Measurements from ENCODE around the gene SLC22A31.
"Not testable (repeated sequence)": the region's sequence is repeated elsewhere in the genome, so short reads cannot be mapped to it uniquely, and the experiment has no call there.

The SLC22A31 gene

DNA sequence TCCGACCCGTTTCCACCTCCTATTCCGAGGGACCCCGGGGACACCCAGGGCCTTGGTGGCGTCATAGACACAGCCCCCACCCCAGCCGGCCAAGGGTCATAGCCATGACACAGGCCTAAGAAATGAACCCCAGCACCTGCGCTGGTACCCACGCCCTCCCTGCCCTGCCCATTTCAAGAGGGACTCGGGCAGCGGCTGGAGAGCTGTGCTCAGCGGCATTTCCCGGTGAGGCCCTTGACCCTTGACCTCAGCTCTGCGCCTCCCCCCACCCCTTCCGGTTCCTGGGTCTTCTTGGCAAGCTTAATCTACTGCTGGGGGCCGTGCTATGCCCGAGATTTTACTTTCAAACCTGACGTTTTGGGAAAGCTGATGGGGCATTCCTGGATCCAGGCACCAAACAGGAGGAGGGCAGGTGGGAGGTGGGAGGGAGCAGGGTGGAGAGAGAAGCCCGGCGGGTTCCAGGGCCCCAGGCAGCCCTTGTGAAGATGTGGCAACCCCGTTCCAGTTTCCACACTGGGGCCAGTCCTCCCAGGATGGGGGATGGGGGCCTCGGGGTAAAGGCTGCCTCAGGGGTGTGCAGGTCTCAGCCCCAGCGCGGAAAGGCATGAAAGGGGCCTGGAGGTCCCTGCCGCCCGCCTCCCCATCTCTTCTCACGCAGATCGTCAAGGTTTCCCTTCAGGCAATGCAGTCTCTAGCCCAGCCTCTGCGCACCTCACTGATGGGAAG lies at the start of gene SLC22A31:
Gene SLC22A31 (minus strand): TSS at position 414 of the 726 bp plus-strand sequence. CDS start 36 bp downstream, at position 378.
- no peak for DNase-seq

GRCh38 chr16:89248196-89248982 lies 48.1 kb upstream of the SLC22A31 start:
- no peak for DNase-seq

- not testable (repeated sequence) for DNase-seq
These were observed 47.4 kb upstream of the SLC22A31 start for GRCh38 chr16:89247734-89248075.

GRCh38 chr16:89246903-89247733 lies 46.8 kb upstream of the SLC22A31 start:
- peak; percentile 17 to 95 (median 84) for DNase-seq

- DNase-seq, result no peak
These were observed 46.1 kb upstream of the SLC22A31 start for GRCh38 chr16:89246383-89246902.

- no peak for DNase-seq
These were observed 44.4 kb upstream of the SLC22A31 start for GRCh38 chr16:89244754-89245153.

GRCh38 chr16:89244264-89244663 lies 43.9 kb upstream of the SLC22A31 start:
- DNase-seq, result not testable (repeated sequence)

DNA sequence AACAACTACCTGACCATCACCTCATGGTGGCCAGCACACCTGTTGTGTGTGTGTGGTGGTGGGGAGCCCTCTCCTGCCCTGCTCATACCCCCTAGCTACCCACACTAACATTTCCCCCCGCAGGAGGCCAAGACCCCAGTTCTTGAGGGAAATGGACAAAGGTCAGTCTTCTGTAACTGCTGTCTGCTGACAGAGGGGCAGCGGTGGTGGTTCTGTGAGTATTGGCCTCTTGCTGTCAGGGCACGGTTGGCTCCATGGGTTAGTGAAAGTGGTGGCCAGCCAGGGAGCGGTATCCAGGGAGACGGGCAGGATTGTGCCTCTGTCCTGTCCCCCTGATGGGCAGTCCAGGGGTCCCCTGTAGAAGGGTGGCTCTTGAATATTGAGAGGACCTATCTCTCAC lies 43.3 kb upstream of the SLC22A31 start:
- no peak for DNase-seq

- no peak for DNase-seq
These were observed 42.5 kb upstream of the SLC22A31 start for GRCh38 chr16:89242795-89243200.

DNA sequence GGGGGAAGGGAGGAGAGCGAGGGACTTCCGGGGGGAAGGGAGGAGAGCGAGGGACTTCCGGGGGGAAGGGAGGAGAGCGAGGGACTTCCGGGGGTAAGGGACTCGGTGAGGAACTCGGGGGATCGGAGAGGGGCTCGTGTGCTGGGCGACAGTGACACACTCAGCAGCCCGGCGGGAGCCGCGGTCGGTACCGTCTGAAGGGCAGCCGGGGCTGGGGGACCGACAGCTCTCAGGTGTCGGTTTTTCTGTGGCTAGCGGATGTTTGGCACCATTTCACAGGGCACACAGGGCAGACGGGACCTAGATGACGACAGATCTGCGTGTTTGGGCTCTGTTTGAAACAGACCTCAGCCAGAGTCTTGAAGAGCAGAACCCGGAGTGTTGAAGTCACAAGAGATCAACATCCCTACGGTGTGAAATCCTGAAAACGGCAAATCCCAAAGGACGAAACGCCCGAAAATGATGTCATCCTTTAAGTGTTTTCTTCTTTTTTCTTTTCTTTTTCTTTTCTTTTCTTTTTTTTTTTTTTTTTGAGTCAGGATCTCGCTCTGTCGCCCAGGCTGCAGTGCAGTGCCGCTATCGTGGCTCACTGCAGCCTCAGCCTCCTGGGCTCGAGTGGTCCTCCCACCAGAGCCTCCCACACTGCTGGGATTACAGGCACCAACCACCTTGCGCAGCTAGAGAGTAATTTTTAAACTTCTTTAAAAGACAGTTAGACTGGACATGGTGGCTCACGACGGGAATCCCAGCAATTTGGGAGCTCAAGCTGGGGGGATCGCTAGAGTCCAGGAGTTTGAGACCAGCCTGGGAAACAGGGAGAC lies 41.1 kb upstream of the SLC22A31 start:
- peak in 52 of 56 donors; percentile 30 to 85 (median 69) for DNase-seq

DNA sequence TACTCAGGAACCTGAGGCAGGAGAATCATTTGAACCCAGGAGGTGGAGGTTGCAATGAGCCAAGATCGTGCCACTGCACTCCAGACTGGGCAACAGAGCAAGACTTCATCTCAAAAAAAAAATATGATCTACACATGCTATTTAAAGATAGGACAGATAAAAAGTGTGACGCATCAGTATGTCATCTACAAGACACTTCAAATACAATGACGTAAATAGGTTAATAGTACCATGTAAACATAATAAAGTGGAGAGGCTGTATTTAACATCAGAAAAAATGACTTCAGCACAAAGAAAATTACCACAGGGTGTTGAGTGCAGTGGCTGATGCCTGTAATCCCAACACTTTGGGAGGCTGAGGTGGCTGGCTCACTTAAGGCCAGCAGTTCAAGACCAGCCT lies 37.4 kb upstream of the SLC22A31 start:
- no peak for DNase-seq

GRCh38 chr16:89233678-89234490 lies 33.5 kb upstream of the SLC22A31 start:
- no peak for DNase-seq

DNA sequence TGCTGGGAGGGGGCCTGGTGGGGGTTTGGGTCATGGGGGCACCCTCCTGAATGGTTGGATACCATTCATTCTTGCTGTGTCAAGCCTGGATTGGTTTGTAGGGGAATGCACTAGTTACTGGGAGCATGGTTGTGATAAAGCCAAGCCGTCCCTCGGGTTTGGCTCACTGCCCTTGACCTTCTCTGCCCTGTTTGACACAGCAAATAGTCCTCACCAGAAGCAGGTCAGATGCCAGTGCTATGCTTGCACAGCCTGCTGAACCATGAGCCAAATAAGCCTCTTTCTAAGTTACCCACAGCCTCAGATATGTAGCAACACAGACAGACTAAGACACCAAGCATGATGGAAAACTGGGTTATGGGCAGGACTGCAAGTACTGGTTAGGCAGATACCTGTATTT lies 31.8 kb upstream of the SLC22A31 start:
- no peak for DNase-seq

GRCh38 chr16:89230255-89230654 lies 29.9 kb upstream of the SLC22A31 start:
- peak in 5 of 56 donors; percentile 8 to 34 (median 20) for DNase-seq

GRCh38 chr16:89224665-89225064 lies 24.3 kb upstream of the SLC22A31 start:
- DNase-seq, result no peak

DNA sequence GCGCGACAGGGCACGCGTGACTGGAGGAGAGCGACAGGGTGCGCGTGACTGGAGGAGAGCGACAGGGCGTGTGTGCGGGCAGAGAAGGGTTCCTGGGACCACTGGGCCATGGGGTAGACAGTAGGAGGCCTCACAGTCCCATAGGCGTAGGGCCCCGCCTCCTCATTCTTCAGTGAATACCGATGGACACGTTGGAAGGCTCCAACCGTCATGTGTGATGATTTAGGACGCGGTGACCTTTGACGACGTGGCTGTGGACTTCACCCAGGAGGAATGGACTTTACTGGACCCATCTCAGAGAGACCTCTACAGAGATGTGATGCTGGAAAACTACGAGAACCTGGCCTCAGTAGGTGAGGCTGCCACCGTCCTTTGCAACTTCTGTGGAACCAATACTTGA lies 22.6 kb upstream of the SLC22A31 start:
- no peak for DNase-seq

- no peak for DNase-seq
These were observed 21.3 kb upstream of the SLC22A31 start for GRCh38 chr16:89221604-89222003.

GRCh38 chr16:89219365-89219764 lies 19.0 kb upstream of the SLC22A31 start:
- DNase-seq, result no peak

- peak in 55 of 56 donors; percentile 15 to 89 (median 73) for DNase-seq
These were observed 17.3 kb upstream of the SLC22A31 start, which contains the start of gene ZNF778 for GRCh38 chr16:89217388-89218191. TSS of gene ZNF778 (plus strand) at chr16:89217703. CDS start at chr16:89221128, 3,425 bp downstream.
